T47D (cell line): ENCODE results near the gene PLCH1.
A peak's percentile ranks its signal among the peaks of the same experiment; 100 is the strongest.
"Not testable (repeated sequence)": the region's sequence is repeated elsewhere in the genome, so short reads cannot be mapped to it uniquely, and the experiment has no call there.

Source experiments
- DNase-seq, 2 experiments: peaks; one replicate each; pipeline versions ENCODE4 v3.0.0 to v3.0.0-alpha.2; 2011 to 2012; ENCODE audit warnings: low read depth in 1 of 2, low spot score in 1 of 2
- JUND ChIP-seq: IDR thresholded peaks from 2 replicates; pipeline ENCODE4 v1.6.1; 2012; ENCODE audit warnings: low read depth
- in situ Hi-C: cut with HindIII; loops from 2 replicates; pipeline ENCODE4 v1.10.0; 2016; ENCODE audit warnings: low sequenced_read_pairs, low pct_unique_long_range_greater_than_20kb

PLCH1 gene

GRCh38 chr3:155411500-155412223 is 333.2 kb downstream of the PLCH1 start:
- TF ChIP-seq JUND: no peak
- in situ Hi-C loops: no loop called here
- peak in 1 of 2 experiments; percentile 35 for DNase-seq

- in situ Hi-C loops: no loop called here
- no peak for DNase-seq
- no peak for TF ChIP-seq JUND
Observed at GRCh38 chr3:155409336-155409735, 335.5 kb downstream of the PLCH1 start.

- no peak for TF ChIP-seq JUND
- in situ Hi-C loops: no loop called here
- DNase-seq: no peak
Observed at GRCh38 chr3:155407971-155408370, 336.9 kb downstream of the PLCH1 start.

GRCh38 chr3:155407331-155407730 is 337.5 kb downstream of the PLCH1 start:
- in situ Hi-C loops: no loop called here
- no peak for DNase-seq

GRCh38 chr3:155404486-155404885 is 340.4 kb downstream of the PLCH1 start:
- TF ChIP-seq JUND: no peak
- DNase-seq: no peak
- in situ Hi-C loops: no loop called here

More at GRCh38 chr3:155407331-155407730, 337.5 kb downstream of the PLCH1 start:
- no peak for TF ChIP-seq JUND

GRCh38 chr3:155402656-155403055 is 342.2 kb downstream of the PLCH1 start:
- no peak for DNase-seq
- in situ Hi-C loops: no loop called here
- TF ChIP-seq JUND: no peak

GRCh38 chr3:155398046-155398445 is 346.8 kb downstream of the PLCH1 start:
- TF ChIP-seq JUND: no peak
- in situ Hi-C loops: no loop called here
- no peak for DNase-seq

GRCh38 chr3:155394896-155395295 is 350.0 kb downstream of the PLCH1 start:
- DNase-seq, in situ Hi-C loops: not testable (repeated sequence)

GRCh38 chr3:155394240-155394639 is 350.6 kb downstream of the PLCH1 start:
- in situ Hi-C loops: no loop called here
- no peak for TF ChIP-seq JUND
- DNase-seq: no peak

GRCh38 chr3:155393316-155393715 is 351.6 kb downstream of the PLCH1 start:
- in situ Hi-C loops: no loop called here
- no peak for TF ChIP-seq JUND
- DNase-seq: no peak

- in situ Hi-C loops: no loop called here
- TF ChIP-seq JUND: no peak
- no peak for DNase-seq
Observed at GRCh38 chr3:155392138-155392537, 352.7 kb downstream of the PLCH1 start.

- no peak for TF ChIP-seq JUND
- in situ Hi-C loops: no loop called here
- DNase-seq: peak in 1 of 2 experiments; percentile 55
Observed at GRCh38 chr3:155391551-155391958, 353.3 kb downstream of the PLCH1 start.

- DNase-seq: no peak
- TF ChIP-seq JUND: no peak
- in situ Hi-C loops: no loop called here
Observed at GRCh38 chr3:155391104-155391503, 353.8 kb downstream of the PLCH1 start.

- TF ChIP-seq JUND: no peak
- in situ Hi-C loops: no loop called here
- DNase-seq: no peak
Observed at GRCh38 chr3:155390351-155390750, 354.5 kb downstream of the PLCH1 start.
